ENCODE data around the gene GLYR1.
A peak's percentile ranks its signal among the peaks of the same experiment; 100 is the strongest.
"Not testable (repeated sequence)": the region's sequence is repeated elsewhere in the genome, so short reads cannot be mapped to it uniquely, and the experiment has no call there.

GLYR1 gene

GRCh38 chr16:4795828-4796572 is 51.1 kb downstream of the GLYR1 start:
- DNase-seq: peak in 1 of 10 donors; percentile 25

GRCh38 chr16:4795181-4795827 is 51.8 kb downstream of the GLYR1 start, which contains the start of gene SMIM22:
Gene SMIM22 (plus strand): TSS chr16:4795369. CDS start chr16:4795735, 366 bp downstream.
- intact Hi-C loops (cut with DNase I): no loop called here
- DNase-seq: peak in 1 of 10 donors; percentile 87

More at GRCh38 chr16:4795828-4796572, 51.1 kb downstream of the GLYR1 start:
- intact Hi-C loops (cut with DNase I): no loop called here

GRCh38 chr16:4792951-4793513 is 54.1 kb downstream of the GLYR1 start:
- DNase-seq: no peak
- intact Hi-C loops (cut with DNase I): no loop called here

GRCh38 chr16:4790871-4791270 is 56.2 kb downstream of the GLYR1 start:
- DNase-seq: no peak
- intact Hi-C loops (cut with DNase I): no loop called here

- no peak for DNase-seq
- intact Hi-C loops (cut with DNase I): no loop called here
Measured at GRCh38 chr16:4790261-4790660, 56.8 kb downstream of the GLYR1 start.

GRCh38 chr16:4788910-4789309 is 58.2 kb downstream of the GLYR1 start:
- intact Hi-C loops (cut with DNase I): no loop called here
- no peak for DNase-seq

GRCh38 chr16:4788489-4788889 is 58.6 kb downstream of the GLYR1 start:
- no peak for DNase-seq
- intact Hi-C loops (cut with DNase I): no loop called here

- intact Hi-C loops (cut with DNase I): no loop called here
- DNase-seq: peak in 1 of 10 donors; percentile 53
Measured at GRCh38 chr16:4787627-4788482, 59.2 kb downstream of the GLYR1 start, which contains the start of gene SEPTIN12. Gene SEPTIN12 (minus strand): TSS chr16:4788345. CDS start chr16:4787645, 700 bp downstream.

GRCh38 chr16:4787068-4787467 is 60.0 kb downstream of the GLYR1 start:
- intact Hi-C loops (cut with DNase I): no loop called here
- DNase-seq: no peak

GRCh38 chr16:4785758-4786433 is 61.2 kb downstream of the GLYR1 start:
- intact Hi-C loops (cut with DNase I): no loop called here

GRCh38 chr16:4784444-4784987 is 62.6 kb downstream of the GLYR1 start:
- intact Hi-C loops (cut with DNase I): not testable (repeated sequence)
- peak in 1 of 10 donors; percentile 60 for DNase-seq

More at GRCh38 chr16:4785758-4786433, 61.2 kb downstream of the GLYR1 start:
- peak in 1 of 10 donors; percentile 36 for DNase-seq

- DNase-seq: peak in 1 of 10 donors; percentile 59
- intact Hi-C loops (cut with DNase I): no loop called here
Measured at GRCh38 chr16:4783951-4784336, 63.1 kb downstream of the GLYR1 start.

GRCh38 chr16:4783251-4783950 is 63.7 kb downstream of the GLYR1 start:
- DNase-seq: peak in 1 of 10 donors; percentile 80
- intact Hi-C loops (cut with DNase I): no loop called here

GRCh38 chr16:4780235-4780634 is 66.9 kb downstream of the GLYR1 start:
- intact Hi-C loops (cut with DNase I): no loop called here
- DNase-seq: no peak

GRCh38 chr16:4778050-4778392 is 69.1 kb downstream of the GLYR1 start:
- no peak for DNase-seq
- intact Hi-C loops (cut with DNase I): no loop called here

- peak in 1 of 10 donors; percentile 68 for DNase-seq
- intact Hi-C loops (cut with DNase I): no loop called here
Measured at GRCh38 chr16:4777339-4778049, 69.6 kb downstream of the GLYR1 start.

GRCh38 chr16:4776141-4776705 is 70.9 kb downstream of the GLYR1 start:
- intact Hi-C loops (cut with DNase I): no loop called here
- DNase-seq: peak in 1 of 10 donors; percentile 27

- intact Hi-C loops (cut with DNase I): no loop called here
- peak in 2 of 10 donors; percentile 41 to 75 for DNase-seq
Measured at GRCh38 chr16:4775005-4775404, 72.1 kb downstream of the GLYR1 start.
